G401.6 (cell line): ENCODE data around the gene OVOL1.

Experiments
- FAIRE-seq: peaks from 2 replicates; lab custom pipeline; 2012; peaks lifted over from hg19 to GRCh38; lab: Jason Lieb, UNC

OVOL1 gene

DNA sequence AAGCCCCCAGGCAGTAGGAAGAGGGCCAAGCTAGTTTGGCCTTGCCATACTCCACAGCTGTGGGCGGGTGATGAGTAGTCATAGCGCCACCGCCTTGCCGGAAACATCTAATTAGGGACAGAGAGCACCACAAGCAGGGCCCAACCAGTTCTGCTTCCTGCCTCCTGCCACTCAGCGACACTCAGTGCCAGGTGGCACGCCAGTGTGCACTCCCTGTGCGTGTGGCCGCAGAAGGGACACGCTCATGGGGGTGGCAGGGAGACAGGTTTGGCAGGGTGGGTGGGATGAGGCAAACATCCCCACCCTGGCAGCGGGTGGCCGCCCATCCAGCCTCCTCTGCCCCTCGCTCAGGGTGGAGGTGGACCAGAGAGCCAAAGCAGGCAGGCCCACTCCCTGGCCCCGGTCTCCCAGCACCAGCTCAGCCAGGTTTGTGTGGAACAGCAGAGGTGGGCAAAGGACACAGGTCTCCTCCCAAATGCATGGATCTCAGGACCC lies 4.9 kb downstream of the OVOL1 start:
- no peak for FAIRE-seq

- FAIRE-seq = no peak
These were observed 5.6 kb downstream of the OVOL1 start for GRCh38 chr11:65792456-65792855.

GRCh38 chr11:65793144-65793581 lies 6.3 kb downstream of the OVOL1 start:
- no peak for FAIRE-seq

GRCh38 chr11:65793625-65794400 lies 7.0 kb downstream of the OVOL1 start:
- FAIRE-seq = no peak

GRCh38 chr11:65794570-65795510 lies 8.0 kb downstream of the OVOL1 start:
- FAIRE-seq = no peak

DNA sequence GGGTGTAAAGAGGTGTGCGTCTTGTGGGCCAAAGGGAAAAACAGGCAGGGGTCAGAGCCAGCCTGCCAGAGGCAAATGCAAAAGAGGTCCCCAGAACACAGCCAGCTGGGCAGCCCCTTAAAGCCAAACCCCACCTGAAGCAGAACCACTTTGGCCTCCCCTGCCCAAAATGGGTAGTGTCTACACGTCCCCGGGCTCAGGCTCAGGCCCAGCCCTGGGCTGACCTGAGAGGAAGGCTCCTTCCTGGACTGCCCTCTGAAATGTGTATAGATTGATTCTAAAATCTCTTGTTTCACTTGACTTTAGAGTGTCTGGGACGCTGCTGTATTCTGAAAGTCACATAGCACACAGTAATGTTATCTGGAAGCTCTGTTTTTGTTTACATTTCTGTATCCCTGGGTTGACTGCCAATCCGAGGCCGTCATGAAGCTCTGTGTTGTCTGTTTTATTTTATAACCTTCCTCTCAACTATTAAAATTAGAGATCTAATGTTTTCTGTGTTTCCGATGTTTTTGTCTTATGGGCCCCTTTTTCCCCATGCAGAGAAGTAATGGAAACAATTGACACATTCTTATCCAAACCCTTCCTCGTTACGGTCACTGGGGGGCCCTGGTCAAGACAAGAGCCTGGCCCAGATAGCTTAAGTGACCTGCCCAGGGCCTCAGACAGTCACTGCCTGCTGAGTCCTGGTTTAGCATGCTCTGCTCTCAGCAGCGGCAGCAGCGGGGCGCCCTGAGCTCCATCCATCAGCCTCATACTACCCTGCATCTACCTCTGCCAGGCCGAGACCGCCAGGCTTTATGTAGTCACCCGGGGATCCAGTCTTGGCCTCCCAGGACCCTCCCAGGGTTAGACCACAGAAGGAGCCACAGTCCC lies 10.1 kb downstream of the OVOL1 start:
- no peak for FAIRE-seq

DNA sequence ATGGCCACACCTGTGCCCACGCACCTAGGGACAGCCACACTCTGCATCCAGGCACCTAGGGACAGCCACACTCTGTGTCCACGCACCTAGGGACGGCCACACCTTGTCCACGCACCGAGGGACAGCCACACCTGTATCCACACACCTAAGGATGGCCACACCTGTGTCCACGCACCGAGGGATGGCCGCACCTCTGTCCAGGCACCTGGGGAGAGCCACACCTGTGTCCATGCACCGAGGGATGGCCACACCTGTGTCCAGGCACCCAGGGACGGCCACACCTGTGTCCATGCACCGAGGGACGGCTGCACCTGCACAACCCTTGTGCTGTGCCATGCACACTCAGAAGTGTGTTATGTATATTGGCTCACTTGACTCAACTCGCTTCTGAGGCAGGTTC lies 10.8 kb downstream of the OVOL1 start:
- no peak for FAIRE-seq

GRCh38 chr11:65798882-65799281 lies 12.0 kb downstream of the OVOL1 start:
- FAIRE-seq = no peak

- no peak for FAIRE-seq
These were observed 14.5 kb downstream of the OVOL1 start for GRCh38 chr11:65801153-65801987.

- FAIRE-seq = no peak
These were observed 16.0 kb downstream of the OVOL1 start for GRCh38 chr11:65802841-65803240.

DNA sequence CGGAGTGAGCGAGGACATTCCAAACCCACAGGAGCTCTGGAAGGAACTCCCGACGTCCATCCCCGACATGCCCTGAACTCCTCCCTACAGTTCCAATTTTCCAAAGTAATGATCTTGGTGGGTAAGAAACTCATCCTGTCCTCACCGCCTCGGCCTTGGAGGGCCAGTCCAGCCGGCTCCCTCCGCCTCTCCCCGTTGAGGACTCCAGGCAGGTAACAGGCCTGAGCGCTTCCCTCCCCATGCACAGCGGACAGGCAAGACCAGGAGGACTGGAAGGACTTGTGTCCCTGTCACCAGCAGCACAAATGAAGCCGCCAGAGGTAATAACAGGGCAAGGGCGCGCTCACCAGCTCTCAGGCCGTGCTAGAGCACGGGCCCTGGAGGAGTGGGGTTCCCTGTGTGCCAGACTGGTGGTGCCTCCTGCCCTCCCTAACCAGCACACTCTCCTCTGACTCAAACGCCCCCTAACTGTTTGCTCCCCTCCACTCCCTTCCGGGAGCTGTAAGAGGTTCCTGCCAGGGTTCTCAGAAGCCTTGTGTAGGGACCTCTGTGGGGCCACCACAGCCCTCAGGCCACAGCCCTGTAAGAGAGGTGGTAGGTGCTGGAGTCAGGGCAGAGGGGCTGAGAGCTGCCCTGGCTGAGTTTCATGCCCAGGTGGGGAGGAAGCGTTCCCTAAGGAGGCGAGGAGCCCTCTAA lies 17.1 kb downstream of the OVOL1 start:
- no peak for FAIRE-seq

DNA sequence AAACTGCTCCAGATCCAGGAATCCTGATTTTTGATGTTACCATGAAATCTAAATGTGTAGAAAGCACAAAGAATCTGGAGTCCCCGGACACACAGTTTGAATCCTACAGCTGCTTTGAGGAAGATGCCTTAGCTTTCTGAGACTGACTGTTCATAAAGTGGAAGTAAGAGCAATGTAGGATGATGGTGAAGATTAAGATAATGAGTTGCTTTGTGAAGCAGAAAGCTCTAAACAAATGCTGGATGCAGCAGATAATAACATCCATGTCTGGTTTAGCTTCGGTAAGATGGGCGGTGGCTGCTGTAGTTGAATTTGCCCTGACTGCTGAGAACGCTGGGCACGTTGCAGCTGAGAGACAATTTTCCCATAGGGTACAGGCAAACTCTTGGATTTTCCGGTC lies 20.1 kb downstream of the OVOL1 start:
- FAIRE-seq = no peak

- FAIRE-seq = no peak
These were observed 22.0 kb downstream of the OVOL1 start for GRCh38 chr11:65808744-65809341.

DNA sequence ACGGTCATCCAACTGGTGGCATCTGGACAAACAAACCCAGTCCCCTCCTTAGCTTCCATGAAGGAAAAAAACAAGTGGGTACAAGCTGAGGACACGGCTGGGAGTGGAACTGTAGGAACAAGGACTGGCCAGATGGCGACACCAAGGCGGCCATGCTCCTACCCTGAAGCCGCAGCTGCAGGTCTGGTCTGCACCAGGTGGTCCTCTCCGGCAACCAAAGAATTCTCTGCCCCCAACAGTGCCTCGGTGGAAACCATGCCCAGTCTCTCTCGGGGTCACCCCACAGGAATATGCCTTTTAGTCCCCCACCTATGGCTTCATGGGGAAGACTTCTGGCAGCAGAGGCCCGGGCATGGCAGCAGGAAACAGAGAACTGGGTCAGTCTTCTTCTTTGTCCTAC lies 22.6 kb downstream of the OVOL1 start:
- no peak for FAIRE-seq

DNA sequence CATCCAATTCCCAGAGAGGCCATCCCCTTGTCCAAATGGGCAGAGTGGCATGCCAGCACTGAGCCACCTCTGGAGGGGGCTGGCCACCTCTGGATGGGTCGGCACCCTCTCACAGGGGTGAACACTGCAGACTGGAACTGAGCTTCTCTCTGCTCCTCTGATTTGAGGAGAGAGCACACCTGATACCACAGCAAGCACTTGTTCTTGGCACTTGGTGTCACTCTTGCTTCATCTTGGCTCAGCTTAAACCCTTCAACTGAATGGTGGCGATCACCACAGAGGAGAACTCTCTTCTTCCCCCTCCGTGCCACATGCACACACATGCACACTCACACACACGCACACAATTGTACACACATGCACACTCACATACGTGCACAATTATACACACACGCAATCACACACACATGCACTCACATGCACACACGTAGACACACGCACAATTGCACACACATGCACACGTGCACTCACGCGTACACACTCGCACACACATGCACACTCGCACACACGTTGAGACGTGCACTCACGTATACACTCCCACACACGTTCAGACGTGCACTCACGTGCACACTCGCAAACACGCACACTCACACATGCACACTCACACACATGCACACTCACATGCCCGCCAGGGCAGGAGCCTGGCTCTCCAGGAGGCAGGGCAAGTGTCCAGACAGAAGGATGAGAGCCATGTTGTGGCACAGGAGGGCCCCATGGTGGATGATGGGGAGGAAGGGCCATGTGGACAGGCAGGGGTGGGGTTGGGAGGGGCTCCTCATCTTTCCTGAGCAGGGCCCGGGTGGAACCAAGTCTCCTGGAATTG lies 23.4 kb downstream of the OVOL1 start:
- FAIRE-seq = no peak

DNA sequence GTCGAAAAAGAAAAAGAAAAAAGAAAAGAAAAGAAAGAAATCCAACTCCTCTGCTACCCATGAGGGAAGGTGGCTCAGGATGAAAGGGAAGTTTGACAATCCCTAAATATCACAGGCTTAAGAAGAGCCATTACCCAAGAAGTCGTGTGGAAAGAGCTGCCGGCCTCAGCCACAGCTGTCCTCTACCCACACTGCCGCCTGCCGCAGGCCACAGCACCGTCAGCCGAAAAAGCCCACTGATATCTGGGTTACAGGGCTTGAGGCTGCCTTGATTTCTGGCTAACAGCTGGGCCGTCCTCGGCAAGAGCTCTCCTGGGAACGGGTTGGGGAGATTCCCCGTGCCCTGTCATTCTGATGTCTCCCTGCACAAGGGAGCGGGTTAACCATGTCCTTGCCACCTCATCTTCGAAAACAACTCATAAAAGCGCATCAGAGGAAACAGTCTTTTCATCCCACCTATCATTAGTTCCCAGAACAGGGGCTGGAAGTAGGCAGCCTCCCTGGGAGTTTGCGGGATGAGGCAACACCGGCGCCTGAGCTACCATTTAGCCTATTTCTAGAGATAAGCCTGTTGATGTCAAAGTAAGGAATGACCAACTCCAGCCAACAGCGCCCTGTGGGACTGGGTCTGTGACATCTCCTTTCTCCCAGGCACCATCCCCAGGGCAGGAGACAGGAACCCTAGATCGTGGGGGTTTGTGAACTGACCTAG lies 25.1 kb downstream of the OVOL1 start:
- no peak for FAIRE-seq

- no peak for FAIRE-seq
These were observed 27.5 kb downstream of the OVOL1 start for GRCh38 chr11:65814131-65814985.
